T-cell (primary cell): ENCODE results near the gene ACOT11. TPM values are rescaled to one million over a fixed set of nuclear protein-coding genes. Genes with fewer than 3 reads are reported as not detected.
"Not testable (repeated sequence)": the region's sequence is repeated elsewhere in the genome, so short reads cannot be mapped to it uniquely, and the experiment has no call there.

Experiments used
- ATAC-seq, 4 experiments: fragments of 200-7000 bp in 3 of 4; fragments of 150-1000 bp in 1 of 4; cut with Tn5 transposase; replicated peaks in 1 of 4; 1 replicate in 3 of 4; 2 replicates in 1 of 4; pipeline ENCODE4 v1.10.0; 2021; ENCODE audit warnings: moderate library complexity in 3 of 4, mild to moderate bottlenecking in 2 of 4, moderate number of reproducible peaks in 1 of 4
- CTCF ChIA-PET, 2 donors: fragments of 300-600 bp; sonication (Branson Sonifier 250); formaldehyde crosslinking; loops; one replicate each; lab custom pipeline; 2022; ENCODE audit warnings: antibody characterized with exemption in 2 of 2; lab: Charles Lee
- POLR2A ChIA-PET, 2 donors: fragments of 300-600 bp; sonication (Branson Sonifier 250); formaldehyde crosslinking; loops; one replicate each; lab custom pipeline; 2022; ENCODE audit warnings: antibody characterized with exemption in 2 of 2; lab: Charles Lee
- DNase-seq, 35 experiments: peaks; one replicate each; pipeline versions ENCODE4 v3.0.0 to v3.0.0-alpha.2; 2013 to 2023
- H3K27ac ChIP-seq: one replicate; pipeline ENCODE4 v1.5.1; 2013; ENCODE audit warnings: low read length
- H3K27me3 ChIP-seq, 2 experiments: replicated peaks in 1 of 2; 1 replicate in 1 of 2; 2 replicates in 1 of 2; pipeline versions ENCODE4 v1.6.1 to v1.7.0; 2013; ENCODE audit warnings: low read length in 1 of 2, mixed read lengths in 1 of 2; ENCODE audit not compliant: control insufficient read depth in 2 of 2, insufficient read depth in 2 of 2; ENCODE audit errors: extremely low read depth in 1 of 2
- H3K36me3 ChIP-seq, 2 donors: 1 replicate in 1 of 2; 2 replicates in 1 of 2; pipeline versions ENCODE4 v1.6.1 to v1.7.0; 2013; ENCODE audit warnings: low read length in 1 of 2; ENCODE audit not compliant: control insufficient read depth in 2 of 2, insufficient read depth in 1 of 2; ENCODE audit errors: extremely low read depth in 1 of 2
- H3K4me1 ChIP-seq, 2 experiments: 1 replicate in 1 of 2; 2 replicates in 1 of 2; pipeline versions ENCODE4 v1.6.1 to v1.7.0; 2013; ENCODE audit warnings: low read length in 2 of 2, mixed read lengths in 1 of 2; ENCODE audit not compliant: insufficient read depth in 2 of 2, control insufficient read depth in 1 of 2; ENCODE audit errors: extremely low read depth in 1 of 2
- H3K4me3 ChIP-seq, 2 donors: 1 replicate in 1 of 2; 2 replicates in 1 of 2; pipeline versions ENCODE4 v1.5.1 to v1.7.0; 2013; ENCODE audit warnings: mild to moderate bottlenecking in 2 of 2, low read length in 1 of 2, moderate library complexity in 1 of 2; ENCODE audit not compliant: control insufficient read depth in 1 of 2; ENCODE audit errors: extremely low read depth in 1 of 2
- H3K9me3 ChIP-seq: 2 replicates; pipeline ENCODE4 v1.7.0; 2013
- H3K27ac Mint-ChIP-seq, 2 donors: one replicate each; pipeline ENCODE4 v1.8.0; 2020 to 2021; ENCODE audit warnings: mild to moderate bottlenecking in 2 of 2, mixed read lengths in 2 of 2
- H3K27me3 Mint-ChIP-seq, 2 donors: one replicate each; pipeline ENCODE4 v1.8.0; 2021 to 2022; ENCODE audit warnings: mixed read lengths in 2 of 2
- H3K36me3 Mint-ChIP-seq: one replicate; pipeline ENCODE4 v1.8.0; 2021; ENCODE audit warnings: mixed read lengths
- H3K4me1 Mint-ChIP-seq, 3 donors: one replicate each; pipeline ENCODE4 v1.8.0; 2020 to 2022; ENCODE audit warnings: mixed read lengths in 3 of 3, mild to moderate bottlenecking in 1 of 3
- H3K4me3 Mint-ChIP-seq, 3 donors: one replicate each; pipeline ENCODE4 v1.8.0; 2020 to 2022; ENCODE audit warnings: mild to moderate bottlenecking in 3 of 3, mixed read lengths in 3 of 3, moderate library complexity in 3 of 3
- H3K9me3 Mint-ChIP-seq, 3 donors: one replicate each; pipeline ENCODE4 v1.8.0; 2020 to 2022; ENCODE audit warnings: mixed read lengths in 3 of 3
- WGBS: methylation state at CpG from one replicate; pipeline ENCODE4 v1.1.5; 2013; ENCODE audit warnings: missing lambda C conversion rate; ENCODE audit not compliant: insufficient coverage; 5-methylcytosine and 5-hydroxymethylcytosine counted together
- total RNA-seq, 35 experiments: library from RNA in 6 of 35; stranded (reverse) in 6 of 35; fragments of 120-200 nt in 1 of 35; gene quantifications; one replicate each; pipeline versions ENCODE4 v1.2.1 to v1.2.4 and lab custom pipeline; 2013 to 2026

ACOT11 gene
- total RNA-seq, 5 donors from 2014 or later (not counting 1 experiment from before 2014, with no cell fraction given): 0.60 to 1.4 (median 0.93) TPM

- CTCF ChIA-PET: no interaction called here
- POLR2A ChIA-PET: no interaction called here
- H3K27me3 ChIP-seq: peaks cover 0 to 49% of the 10 kb centered on the region in 2 experiments
- no peak overlapping the region for H3K4me3 ChIP-seq
- Mint-ChIP-seq H3K27ac (no peak overlapping the region), H3K27me3 (peaks cover 22 to 44% of the 10 kb centered on the region in 2 donors), H3K9me3 (no peaks in the 10 kb centered on the region), H3K4me1 (peaks cover 8 to 10% (median 9%) of the 10 kb centered on the region in 3 donors), H3K36me3 (no peaks in the 10 kb centered on the region), H3K4me3 (no peak overlapping the region)
- H3K27ac ChIP-seq: no peak overlapping the region
- DNase-seq (no peak), ATAC-seq (no peak)
- no peaks in the 10 kb centered on the region for H3K9me3 ChIP-seq
- H3K36me3 ChIP-seq: no peaks in the 10 kb centered on the region
- H3K4me1 ChIP-seq: peaks cover 0 to 14% of the 10 kb centered on the region in 2 experiments
- WGBS: 72% methylated on average over 4 of the region's 5 CpGs
Observed at GRCh38 chr1:54501849-54502248, 46.2 kb upstream of the ACOT11 start.

- ATAC-seq (no peak), DNase-seq (no peak)
- Histone ChIP-seq H3K27ac (no peak overlapping the region), H3K36me3 (no peaks in the 10 kb centered on the region), H3K9me3 (no peaks in the 10 kb centered on the region), H3K27me3 (peaks cover 0 to 48% of the 10 kb centered on the region in 2 experiments), H3K4me3 (no peak overlapping the region), H3K4me1 (peaks cover 0 to 14% of the 10 kb centered on the region in 2 experiments)
- H3K36me3 Mint-ChIP-seq: no peaks in the 10 kb centered on the region
- peaks cover 20 to 39% of the 10 kb centered on the region in 2 donors for H3K27me3 Mint-ChIP-seq
- H3K4me3 Mint-ChIP-seq: no peak overlapping the region
- H3K9me3 Mint-ChIP-seq: no peaks in the 10 kb centered on the region
- ChIA-PET POLR2A (no interaction called here), CTCF (no interaction called here)
- WGBS: 87% methylated on average over 3 of the region's 5 CpGs
- peaks cover 8 to 10% (median 9%) of the 10 kb centered on the region in 3 donors for H3K4me1 Mint-ChIP-seq
- H3K27ac Mint-ChIP-seq: no peak overlapping the region
Observed at GRCh38 chr1:54502342-54502741, 45.7 kb upstream of the ACOT11 start.

GRCh38 chr1:54506594-54506993 is 41.4 kb upstream of the ACOT11 start:
- no peak overlapping the region for H3K4me3 ChIP-seq
- Mint-ChIP-seq H3K36me3 (no peaks in the 10 kb centered on the region), H3K4me3 (no peak overlapping the region), H3K27ac (no peak overlapping the region), H3K4me1 (no peaks in the 10 kb centered on the region), H3K9me3 (no peaks in the 10 kb centered on the region), H3K27me3 (peaks cover 11 to 15% of the 10 kb centered on the region in 2 donors)
- ChIA-PET POLR2A (interaction anchor here (0.5 to 0.6 kb wide), 2 partner anchors 18 to 407 kb away, joined by 3 to 4 read pairs; no protein-coding TSS in a partner anchor), CTCF (no interaction called here)
- H3K36me3 ChIP-seq: no peaks in the 10 kb centered on the region
- no peak for ATAC-seq
- peaks cover 0 to 16% of the 10 kb centered on the region in 2 experiments for H3K27me3 ChIP-seq
- no peak overlapping the region for H3K27ac ChIP-seq
- 69% methylated on average over 5 of the region's 6 CpGs for WGBS
- no peaks in the 10 kb centered on the region for H3K9me3 ChIP-seq
- DNase-seq: no peak
- no peaks in the 10 kb centered on the region for H3K4me1 ChIP-seq

GRCh38 chr1:54507033-54507870 is 40.8 kb upstream of the ACOT11 start:
- ATAC-seq: no peak
- WGBS: 89% methylated on average over 10 of the region's 17 CpGs
- no peak overlapping the region for H3K27ac Mint-ChIP-seq

GRCh38 chr1:54510715-54511270 is 37.2 kb upstream of the ACOT11 start:
- H3K27ac Mint-ChIP-seq: no peak overlapping the region
- ATAC-seq: no peak
- H3K4me3 Mint-ChIP-seq: no peak overlapping the region
- H3K9me3 Mint-ChIP-seq: no peaks in the 10 kb centered on the region
- 86% methylated on average over 1 of the region's 3 CpGs for WGBS
- H3K27me3 ChIP-seq: peaks cover 0 to 6% of the 10 kb centered on the region in 2 experiments
- no peaks in the 10 kb centered on the region for H3K4me1 ChIP-seq
- H3K4me3 ChIP-seq: no peak overlapping the region
- CTCF ChIA-PET: no interaction called here
- POLR2A ChIA-PET: no interaction called here
- DNase-seq: no peak
- no peak overlapping the region for H3K27ac ChIP-seq
- H3K36me3 Mint-ChIP-seq: no peaks in the 10 kb centered on the region
- H3K9me3 ChIP-seq: no peaks in the 10 kb centered on the region
- no peaks in the 10 kb centered on the region for H3K4me1 Mint-ChIP-seq
- peaks cover 0 to 4% of the 10 kb centered on the region in 2 donors for H3K27me3 Mint-ChIP-seq
- H3K36me3 ChIP-seq: no peaks in the 10 kb centered on the region

More at GRCh38 chr1:54507033-54507870, 40.8 kb upstream of the ACOT11 start:
- POLR2A ChIA-PET: no interaction called here
- CTCF ChIA-PET: no interaction called here
- Mint-ChIP-seq H3K4me3 (no peak overlapping the region), H3K4me1 (no peaks in the 10 kb centered on the region), H3K27me3 (peaks cover 6 to 10% of the 10 kb centered on the region in 2 donors), H3K9me3 (no peaks in the 10 kb centered on the region), H3K36me3 (no peaks in the 10 kb centered on the region)
- H3K27me3 ChIP-seq: peaks cover 0 to 10% of the 10 kb centered on the region in 2 experiments
- H3K4me1 ChIP-seq: no peaks in the 10 kb centered on the region
- DNase-seq: no peak
- H3K27ac ChIP-seq: no peak overlapping the region
- no peak overlapping the region for H3K4me3 ChIP-seq
- H3K36me3 ChIP-seq: no peaks in the 10 kb centered on the region
- no peaks in the 10 kb centered on the region for H3K9me3 ChIP-seq

- H3K27ac Mint-ChIP-seq, DNase-seq, H3K27me3 ChIP-seq, H3K27ac ChIP-seq, POLR2A ChIA-PET, H3K36me3 ChIP-seq, H3K4me3 Mint-ChIP-seq, H3K36me3 Mint-ChIP-seq, H3K4me1 Mint-ChIP-seq, H3K27me3 Mint-ChIP-seq, ATAC-seq, H3K4me3 ChIP-seq, H3K9me3 Mint-ChIP-seq, CTCF ChIA-PET, H3K4me1 ChIP-seq, H3K9me3 ChIP-seq: not testable (repeated sequence)
- WGBS: 91% methylated on average over 18 of the region's 24 CpGs
Observed at GRCh38 chr1:54513921-54514580, 34.0 kb upstream of the ACOT11 start.
